Liver (tissue), 9 donors: ENCODE measurements around the gene PPP1R3A. TPM values are rescaled to one million over a fixed set of nuclear protein-coding genes. Genes with fewer than 3 reads are reported as not detected.

Source experiments
- DNase-seq: peaks from one replicate; pipeline ENCODE4 v3.0.0-alpha.2; 2017; ENCODE audit warnings: low spot score
- H3K27ac ChIP-seq, 2 donors: one replicate each; pipeline ENCODE4 v1.7.0; 2013; ENCODE audit warnings: inconsistent platforms in 2 of 2, low read length in 2 of 2, control low read depth in 1 of 2, low read depth in 1 of 2, mild to moderate bottlenecking in 1 of 2
- H3K27me3 ChIP-seq, 4 donors: one replicate each; pipeline versions ENCODE4 v1.6.1 to v1.7.0; 2013; ENCODE audit warnings: low read length in 3 of 4, inconsistent platforms in 1 of 4, mild to moderate bottlenecking in 1 of 4, moderate library complexity in 1 of 4; ENCODE audit not compliant: control insufficient read depth in 4 of 4, insufficient read depth in 4 of 4
- H3K36me3 ChIP-seq, 4 donors: one replicate each; pipeline versions ENCODE4 v1.6.1 to v1.7.0; 2013; ENCODE audit warnings: low read length in 3 of 4, mild to moderate bottlenecking in 3 of 4, low read depth in 1 of 4, moderate library complexity in 1 of 4; ENCODE audit not compliant: control insufficient read depth in 4 of 4, insufficient read depth in 3 of 4
- H3K4me1 ChIP-seq, 4 donors: one replicate each; pipeline versions ENCODE4 v1.6.1 to v1.7.0; 2013; ENCODE audit warnings: low read length in 3 of 4, mild to moderate bottlenecking in 3 of 4, moderate library complexity in 1 of 4; ENCODE audit not compliant: control insufficient read depth in 4 of 4, insufficient read depth in 4 of 4
- H3K4me3 ChIP-seq, 3 donors: one replicate each; pipeline versions ENCODE4 v1.6.1 to v1.7.0; 2013; ENCODE audit warnings: low read length in 3 of 3, control low read depth in 1 of 3, low read depth in 1 of 3, mild to moderate bottlenecking in 1 of 3
- H3K9ac ChIP-seq, 2 donors: one replicate each; pipeline ENCODE4 v1.7.0; 2013; ENCODE audit warnings: low read length in 2 of 2, mild to moderate bottlenecking in 2 of 2, moderate library complexity in 2 of 2, control low read depth in 1 of 2, low read depth in 1 of 2
- H3K9me3 ChIP-seq, 4 donors: one replicate each; pipeline versions ENCODE4 v1.6.1 to v1.7.0; 2013; ENCODE audit warnings: low read length in 3 of 4; ENCODE audit not compliant: control insufficient read depth in 4 of 4
- EGR1 ChIP-seq, 2 donors: IDR thresholded peaks; 2 replicates each; pipeline ENCODE4 v1.6.1; 2016 to 2018; ENCODE audit warnings: antibody characterized with exemption in 2 of 2, low read depth in 2 of 2
- FOXA1 ChIP-seq: IDR thresholded peaks from 2 replicates; pipeline ENCODE4 v1.6.1; 2016; ENCODE audit warnings: antibody characterized with exemption
- FOXA2 ChIP-seq: IDR thresholded peaks from 2 replicates; pipeline ENCODE4 v1.6.1; 2016; ENCODE audit warnings: antibody characterized with exemption
- GABPA ChIP-seq, 2 donors: IDR thresholded peaks in 1 of 2; conservative IDR thresholded peaks in 1 of 2; 2 replicates each; pipeline ENCODE4 v1.6.1; 2016; ENCODE audit warnings: antibody characterized with exemption in 2 of 2, mild to moderate bottlenecking in 1 of 2, moderate library complexity in 1 of 2
- HNF4A ChIP-seq, 2 donors: conservative IDR thresholded peaks; 2 replicates each; pipeline ENCODE4 v1.6.1; 2016; ENCODE audit warnings: antibody characterized with exemption in 2 of 2, mild to moderate bottlenecking in 2 of 2
- HNF4G ChIP-seq: IDR thresholded peaks from 2 replicates; pipeline ENCODE4 v1.6.1; 2016; ENCODE audit warnings: antibody characterized with exemption
- JUND ChIP-seq, 2 donors: IDR thresholded peaks; 2 replicates each; pipeline ENCODE4 v1.6.1; 2016; ENCODE audit warnings: antibody characterized with exemption in 2 of 2
- NR2F2 ChIP-seq: IDR thresholded peaks from 2 replicates; pipeline ENCODE4 v1.6.1; 2016; ENCODE audit warnings: antibody characterized with exemption
- RAD21 ChIP-seq, 2 donors: IDR thresholded peaks; 2 replicates each; pipeline ENCODE4 v1.6.1; 2016; ENCODE audit warnings: antibody characterized with exemption in 2 of 2, mild to moderate bottlenecking in 2 of 2
- RXRA ChIP-seq, 2 donors: IDR thresholded peaks; 2 replicates each; pipeline ENCODE4 v1.6.1; 2017 to 2018; ENCODE audit warnings: antibody characterized with exemption in 2 of 2, mild to moderate bottlenecking in 1 of 2
- SP1 ChIP-seq: IDR thresholded peaks from 2 replicates; pipeline ENCODE4 v1.6.1; 2018; ENCODE audit warnings: antibody characterized with exemption, mild to moderate bottlenecking
- TAF1 ChIP-seq: conservative IDR thresholded peaks from 2 replicates; pipeline ENCODE4 v1.6.1; 2016; ENCODE audit warnings: antibody characterized with exemption, mild to moderate bottlenecking
- YY1 ChIP-seq: IDR thresholded peaks from 2 replicates; pipeline ENCODE4 v1.6.1; 2016; ENCODE audit warnings: antibody characterized with exemption, mild to moderate bottlenecking
- WGBS: extraction: QIAGEN DNeasy Blood & Tissue Kit; methylation state at CpG from one replicate; pipeline ENCODE4 v1.1.7; 2013; 5-methylcytosine and 5-hydroxymethylcytosine counted together
- polyA plus RNA-seq, 2 donors: library from polyadenylated mRNA; stranded (reverse) in 1 of 2; unstranded in 1 of 2; fragments of 200-250 nt in 1 of 2; fragments of >200 nt in 1 of 2; fragmentation: Nextera tagmentation in 1 of 2; extraction: Ambion mirVana in 1 of 2; gene quantifications; one replicate each; pipeline versions ENCODE4 v1.2.1 to v1.2.3, GENCODE V29; 2013 to 2015
- total RNA-seq, 2 donors: library from RNA; depleted of rRNA; stranded (reverse); fragments of >200 nt; gene quantifications; one replicate each; pipeline ENCODE4 v1.2.3, GENCODE V29; 2014
- TF ChIP-seq, protein P1 (sequence below): IDR thresholded peaks from 2 replicates; pipeline ENCODE4 v1.6.1; 2016; ENCODE audit warnings: antibody characterized with exemption
- TF ChIP-seq, protein P2 (sequence below): IDR thresholded peaks from 2 replicates; pipeline ENCODE4 v1.6.1; 2016; ENCODE audit warnings: antibody characterized with exemption
- TF ChIP-seq, protein P3 (sequence below): IDR thresholded peaks from 2 replicates; pipeline ENCODE4 v1.6.1; 2016; ENCODE audit warnings: antibody characterized with exemption, mild to moderate bottlenecking
- TF ChIP-seq, protein P4 (sequence below): fragments of 150-350 bp; IDR thresholded peaks from 2 replicates; pipeline ENCODE4 v1.5.1; 2017; ENCODE audit warnings: improper control_type of control experiment, low read depth, low read length; ENCODE audit not compliant: missing input control
- TF ChIP-seq, protein P5 (sequence below): IDR thresholded peaks from 2 replicates; pipeline ENCODE4 v1.6.1; 2016; ENCODE audit warnings: antibody characterized with exemption
- donor health status: healthy.
- donor health status: healthy.
- donor health status: healthy.
- donor health status: healthy.
- donor health status: healthy.

The PPP1R3A gene
- total and polyA plus RNA-seq, 4 donors = not detected

DNA sequence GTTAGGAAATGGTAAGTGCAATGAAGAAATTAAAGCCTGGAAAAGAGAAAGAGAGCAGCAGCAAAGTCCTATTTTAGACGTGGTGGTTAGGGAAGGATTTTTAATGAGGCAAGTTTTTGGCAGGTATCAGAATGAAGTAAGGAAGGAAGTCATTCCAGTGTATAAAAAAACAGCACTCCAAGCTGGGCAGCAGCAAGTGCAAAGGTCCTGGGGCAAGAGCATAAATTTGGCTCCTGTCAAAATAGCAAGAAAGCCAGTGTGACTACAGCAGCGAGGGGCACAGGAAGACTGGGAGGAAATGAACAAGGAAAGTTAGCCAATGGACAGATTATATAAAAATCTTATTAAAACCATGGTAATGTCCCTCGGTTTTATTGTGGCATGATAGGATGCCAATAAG, 90.2 kb downstream of the PPP1R3A start:
- H3K27ac ChIP-seq = no peak overlapping the region
- H3K4me3 ChIP-seq = no peak overlapping the region
- TF ChIP-seq EGR1 (IDR thresholded peaks at IDR 0.05; ENCODE audit: low read depth in 2 of 2) = no peak
- TF ChIP-seq, protein P1, sequence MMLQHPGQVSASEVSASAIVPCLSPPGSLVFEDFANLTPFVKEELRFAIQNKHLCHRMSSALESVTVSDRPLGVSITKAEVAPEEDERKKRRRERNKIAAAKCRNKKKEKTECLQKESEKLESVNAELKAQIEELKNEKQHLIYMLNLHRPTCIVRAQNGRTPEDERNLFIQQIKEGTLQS = no peak
- no peak for TF ChIP-seq HNF4A (conservative IDR thresholded peaks at IDR 0.05)
- TF ChIP-seq FOXA2 = no peak
- no peak for TF ChIP-seq NR2F2
- no peak for TF ChIP-seq RAD21 (IDR thresholded peaks at IDR 0.05)
- TF ChIP-seq TAF1 = no peak
- TF ChIP-seq GABPA (IDR thresholded peaks at IDR 0.05 in 1 of 2, conservative IDR thresholded peaks at IDR 0.05 in 1 of 2) = no peak
- TF ChIP-seq, protein P2, sequence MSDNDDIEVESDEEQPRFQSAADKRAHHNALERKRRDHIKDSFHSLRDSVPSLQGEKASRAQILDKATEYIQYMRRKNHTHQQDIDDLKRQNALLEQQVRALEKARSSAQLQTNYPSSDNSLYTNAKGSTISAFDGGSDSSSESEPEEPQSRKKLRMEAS = no peak
- TF ChIP-seq HNF4G = no peak
- TF ChIP-seq, protein P3, sequence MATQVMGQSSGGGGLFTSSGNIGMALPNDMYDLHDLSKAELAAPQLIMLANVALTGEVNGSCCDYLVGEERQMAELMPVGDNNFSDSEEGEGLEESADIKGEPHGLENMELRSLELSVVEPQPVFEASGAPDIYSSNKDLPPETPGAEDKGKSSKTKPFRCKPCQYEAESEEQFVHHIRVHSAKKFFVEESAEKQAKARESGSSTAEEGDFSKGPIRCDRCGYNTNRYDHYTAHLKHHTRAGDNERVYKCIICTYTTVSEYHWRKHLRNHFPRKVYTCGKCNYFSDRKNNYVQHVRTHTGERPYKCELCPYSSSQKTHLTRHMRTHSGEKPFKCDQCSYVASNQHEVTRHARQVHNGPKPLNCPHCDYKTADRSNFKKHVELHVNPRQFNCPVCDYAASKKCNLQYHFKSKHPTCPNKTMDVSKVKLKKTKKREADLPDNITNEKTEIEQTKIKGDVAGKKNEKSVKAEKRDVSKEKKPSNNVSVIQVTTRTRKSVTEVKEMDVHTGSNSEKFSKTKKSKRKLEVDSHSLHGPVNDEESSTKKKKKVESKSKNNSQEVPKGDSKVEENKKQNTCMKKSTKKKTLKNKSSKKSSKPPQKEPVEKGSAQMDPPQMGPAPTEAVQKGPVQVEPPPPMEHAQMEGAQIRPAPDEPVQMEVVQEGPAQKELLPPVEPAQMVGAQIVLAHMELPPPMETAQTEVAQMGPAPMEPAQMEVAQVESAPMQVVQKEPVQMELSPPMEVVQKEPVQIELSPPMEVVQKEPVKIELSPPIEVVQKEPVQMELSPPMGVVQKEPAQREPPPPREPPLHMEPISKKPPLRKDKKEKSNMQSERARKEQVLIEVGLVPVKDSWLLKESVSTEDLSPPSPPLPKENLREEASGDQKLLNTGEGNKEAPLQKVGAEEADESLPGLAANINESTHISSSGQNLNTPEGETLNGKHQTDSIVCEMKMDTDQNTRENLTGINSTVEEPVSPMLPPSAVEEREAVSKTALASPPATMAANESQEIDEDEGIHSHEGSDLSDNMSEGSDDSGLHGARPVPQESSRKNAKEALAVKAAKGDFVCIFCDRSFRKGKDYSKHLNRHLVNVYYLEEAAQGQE = no peak
- TF ChIP-seq, protein P4, sequence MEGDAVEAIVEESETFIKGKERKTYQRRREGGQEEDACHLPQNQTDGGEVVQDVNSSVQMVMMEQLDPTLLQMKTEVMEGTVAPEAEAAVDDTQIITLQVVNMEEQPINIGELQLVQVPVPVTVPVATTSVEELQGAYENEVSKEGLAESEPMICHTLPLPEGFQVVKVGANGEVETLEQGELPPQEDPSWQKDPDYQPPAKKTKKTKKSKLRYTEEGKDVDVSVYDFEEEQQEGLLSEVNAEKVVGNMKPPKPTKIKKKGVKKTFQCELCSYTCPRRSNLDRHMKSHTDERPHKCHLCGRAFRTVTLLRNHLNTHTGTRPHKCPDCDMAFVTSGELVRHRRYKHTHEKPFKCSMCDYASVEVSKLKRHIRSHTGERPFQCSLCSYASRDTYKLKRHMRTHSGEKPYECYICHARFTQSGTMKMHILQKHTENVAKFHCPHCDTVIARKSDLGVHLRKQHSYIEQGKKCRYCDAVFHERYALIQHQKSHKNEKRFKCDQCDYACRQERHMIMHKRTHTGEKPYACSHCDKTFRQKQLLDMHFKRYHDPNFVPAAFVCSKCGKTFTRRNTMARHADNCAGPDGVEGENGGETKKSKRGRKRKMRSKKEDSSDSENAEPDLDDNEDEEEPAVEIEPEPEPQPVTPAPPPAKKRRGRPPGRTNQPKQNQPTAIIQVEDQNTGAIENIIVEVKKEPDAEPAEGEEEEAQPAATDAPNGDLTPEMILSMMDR = no peak
- TF ChIP-seq JUND (IDR thresholded peaks at IDR 0.05) = no peak
- no peak for TF ChIP-seq SP1
- TF ChIP-seq, protein P5, sequence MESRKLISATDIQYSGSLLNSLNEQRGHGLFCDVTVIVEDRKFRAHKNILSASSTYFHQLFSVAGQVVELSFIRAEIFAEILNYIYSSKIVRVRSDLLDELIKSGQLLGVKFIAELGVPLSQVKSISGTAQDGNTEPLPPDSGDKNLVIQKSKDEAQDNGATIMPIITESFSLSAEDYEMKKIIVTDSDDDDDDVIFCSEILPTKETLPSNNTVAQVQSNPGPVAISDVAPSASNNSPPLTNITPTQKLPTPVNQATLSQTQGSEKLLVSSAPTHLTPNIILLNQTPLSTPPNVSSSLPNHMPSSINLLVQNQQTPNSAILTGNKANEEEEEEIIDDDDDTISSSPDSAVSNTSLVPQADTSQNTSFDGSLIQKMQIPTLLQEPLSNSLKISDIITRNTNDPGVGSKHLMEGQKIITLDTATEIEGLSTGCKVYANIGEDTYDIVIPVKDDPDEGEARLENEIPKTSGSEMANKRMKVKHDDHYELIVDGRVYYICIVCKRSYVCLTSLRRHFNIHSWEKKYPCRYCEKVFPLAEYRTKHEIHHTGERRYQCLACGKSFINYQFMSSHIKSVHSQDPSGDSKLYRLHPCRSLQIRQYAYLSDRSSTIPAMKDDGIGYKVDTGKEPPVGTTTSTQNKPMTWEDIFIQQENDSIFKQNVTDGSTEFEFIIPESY = no peak
- TF ChIP-seq YY1 = no peak
- no peak for TF ChIP-seq RXRA (IDR thresholded peaks at IDR 0.05)
- no peak for TF ChIP-seq FOXA1
- no peak for DNase-seq
- no peak overlapping the region for H3K9ac ChIP-seq
- peaks cover 0 to 2% (median 0%) of the 10 kb centered on the region in 4 donors for H3K27me3 ChIP-seq
- no peaks in the 10 kb centered on the region for H3K36me3 ChIP-seq
- 55% methylated on average over 3 of the region's 3 CpGs for WGBS
- H3K4me1 ChIP-seq = no peaks in the 10 kb centered on the region
- no peaks in the 10 kb centered on the region for H3K9me3 ChIP-seq
